ENCODE data around the gene ZNF799. TPM values are rescaled to one million over a fixed set of nuclear protein-coding genes. Genes with fewer than 3 reads are reported as not detected.
A peak's percentile ranks its signal among the peaks of the same experiment; 100 is the strongest.
"Not testable (repeated sequence)": the region's sequence is repeated elsewhere in the genome, so short reads cannot be mapped to it uniquely, and the experiment has no call there.

The ZNF799 gene
- total and polyA plus RNA-seq, 2 donors, result 7.3 to 8.0 TPM

DNA sequence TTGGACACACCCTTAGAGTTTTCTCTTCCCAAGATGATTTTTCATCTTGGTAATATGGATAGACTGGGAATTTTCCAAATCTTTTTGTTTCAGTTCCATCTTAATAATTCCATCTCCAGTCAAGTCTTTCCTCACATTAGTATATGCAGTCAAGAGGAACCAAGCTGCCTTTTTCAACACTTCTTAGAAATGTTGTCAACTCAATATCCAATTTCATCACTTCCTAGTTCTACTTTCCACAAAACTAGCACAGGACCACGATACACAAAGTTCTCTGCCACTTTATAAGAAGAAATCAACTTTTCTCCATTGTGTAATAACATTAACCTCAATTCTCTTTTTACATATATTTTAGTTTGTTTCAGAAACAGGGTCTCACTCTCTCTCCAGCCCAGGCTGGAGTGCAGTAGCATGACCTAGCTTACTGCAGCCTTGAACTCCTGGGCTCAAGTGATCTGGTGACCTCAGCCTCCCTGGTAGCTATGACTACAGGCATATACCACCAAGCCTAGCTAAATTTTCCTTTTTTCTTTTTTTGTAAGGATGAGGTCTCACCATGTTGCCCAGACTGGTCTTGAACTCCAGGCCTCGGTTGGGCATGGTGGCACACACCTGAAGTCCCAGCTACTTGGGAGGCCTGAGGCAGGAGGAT is 24.3 kb upstream of the ZNF799 start:
- H3K4me1 ChIP-seq (ENCODE audit: control insufficient read depth in 2 of 2, insufficient read depth in 2 of 2, low read length in 2 of 2), result no peaks in the 10 kb centered on the region
- WGBS, result 98% methylated on average over 2 of the region's 2 CpGs
- H3K4me3 ChIP-seq (ENCODE audit: low read length in 2 of 2), result no peak overlapping the region
- H3K27me3 ChIP-seq (ENCODE audit: control insufficient read depth in 2 of 2, insufficient read depth in 1 of 2, low read length in 1 of 2), result no peaks in the 10 kb centered on the region
- H3K27ac ChIP-seq (ENCODE audit: low read depth in 1 of 2, low read length in 1 of 2), result no peak overlapping the region
- H3K36me3 ChIP-seq (ENCODE audit: control insufficient read depth in 2 of 2, insufficient read depth in 2 of 2, low read length in 1 of 2), result peaks cover 2 to 8% of the 10 kb centered on the region in 2 donors
- peaks cover 0 to 29% of the 10 kb centered on the region in 2 donors for H3K9me3 ChIP-seq (ENCODE audit: control insufficient read depth in 2 of 2, insufficient read depth in 1 of 2, low read length in 1 of 2)
- DNase-seq (ENCODE audit: low read depth in 6 of 9, low spot score in 9 of 9), result no peak

DNA sequence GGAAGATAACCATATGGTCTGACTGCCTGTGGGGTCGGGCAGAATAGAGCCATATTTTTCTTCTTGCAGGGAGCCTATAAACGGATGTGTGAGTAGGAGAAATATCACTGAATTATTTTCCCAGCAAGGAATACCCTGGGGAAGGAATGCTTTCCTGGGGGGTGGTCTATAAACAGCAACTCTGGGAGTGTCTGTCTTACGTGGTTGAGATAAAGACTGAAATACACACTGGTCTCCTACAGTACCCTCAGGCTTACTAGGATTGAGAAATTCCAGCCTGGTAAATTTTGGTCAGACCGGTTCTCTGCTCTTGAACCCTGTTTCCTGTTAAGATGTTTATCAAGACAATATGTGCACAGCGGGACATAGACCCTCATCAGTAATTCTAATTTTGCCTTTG is 16.2 kb upstream of the ZNF799 start:
- not testable (repeated sequence) for H3K4me3 ChIP-seq (ENCODE audit: low read length in 2 of 2); H3K27ac ChIP-seq (ENCODE audit: low read depth in 1 of 2, low read length in 1 of 2); DNase-seq (ENCODE audit: low read depth in 6 of 9, low spot score in 9 of 9); H3K4me1 ChIP-seq (ENCODE audit: control insufficient read depth in 2 of 2, insufficient read depth in 2 of 2, low read length in 2 of 2); H3K36me3 ChIP-seq (ENCODE audit: control insufficient read depth in 2 of 2, insufficient read depth in 2 of 2, low read length in 1 of 2); H3K27me3 ChIP-seq (ENCODE audit: control insufficient read depth in 2 of 2, insufficient read depth in 1 of 2, low read length in 1 of 2)
- WGBS, result over 99% methylated on average over 5 of the region's 5 CpGs
- peaks cover 4 to 23% of the 10 kb centered on the region in 2 donors for H3K9me3 ChIP-seq (ENCODE audit: control insufficient read depth in 2 of 2, insufficient read depth in 1 of 2, low read length in 1 of 2)

DNA sequence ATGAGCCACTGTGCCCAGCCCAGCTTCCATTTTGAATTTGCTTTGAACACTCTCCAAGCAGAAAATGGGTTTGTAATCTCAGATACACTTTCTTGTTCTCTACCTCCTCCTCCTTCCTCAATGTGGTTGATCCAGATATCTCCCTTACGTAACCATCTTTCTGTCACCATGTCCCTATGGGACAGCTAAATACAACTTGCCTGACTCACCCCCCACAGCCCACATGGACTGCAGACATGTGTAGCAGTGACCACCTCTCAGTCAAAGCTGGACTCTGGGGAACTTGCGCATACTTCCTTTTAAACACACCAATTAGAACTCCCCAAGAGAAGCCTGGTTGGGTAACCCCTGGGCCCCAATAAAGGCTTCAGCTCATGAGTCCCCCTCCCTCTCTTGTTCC is 10.8 kb upstream of the ZNF799 start:
- Histone ChIP-seq H3K36me3 (ENCODE audit: control insufficient read depth in 2 of 2, insufficient read depth in 2 of 2, low read length in 1 of 2) (no peaks in the 10 kb centered on the region), H3K9me3 (ENCODE audit: control insufficient read depth in 2 of 2, insufficient read depth in 1 of 2, low read length in 1 of 2) (peaks cover 7 to 13% of the 10 kb centered on the region in 2 donors), H3K4me1 (ENCODE audit: control insufficient read depth in 2 of 2, insufficient read depth in 2 of 2, low read length in 2 of 2) (no peaks in the 10 kb centered on the region), H3K4me3 (ENCODE audit: low read length in 2 of 2) (no peak overlapping the region), H3K27ac (ENCODE audit: low read depth in 1 of 2, low read length in 1 of 2) (no peak overlapping the region), H3K27me3 (ENCODE audit: control insufficient read depth in 2 of 2, insufficient read depth in 1 of 2, low read length in 1 of 2) (no peaks in the 10 kb centered on the region)
- 99% methylated on average over 2 of the region's 2 CpGs for WGBS
- no peak for DNase-seq (ENCODE audit: low read depth in 6 of 9, low spot score in 9 of 9)

DNA sequence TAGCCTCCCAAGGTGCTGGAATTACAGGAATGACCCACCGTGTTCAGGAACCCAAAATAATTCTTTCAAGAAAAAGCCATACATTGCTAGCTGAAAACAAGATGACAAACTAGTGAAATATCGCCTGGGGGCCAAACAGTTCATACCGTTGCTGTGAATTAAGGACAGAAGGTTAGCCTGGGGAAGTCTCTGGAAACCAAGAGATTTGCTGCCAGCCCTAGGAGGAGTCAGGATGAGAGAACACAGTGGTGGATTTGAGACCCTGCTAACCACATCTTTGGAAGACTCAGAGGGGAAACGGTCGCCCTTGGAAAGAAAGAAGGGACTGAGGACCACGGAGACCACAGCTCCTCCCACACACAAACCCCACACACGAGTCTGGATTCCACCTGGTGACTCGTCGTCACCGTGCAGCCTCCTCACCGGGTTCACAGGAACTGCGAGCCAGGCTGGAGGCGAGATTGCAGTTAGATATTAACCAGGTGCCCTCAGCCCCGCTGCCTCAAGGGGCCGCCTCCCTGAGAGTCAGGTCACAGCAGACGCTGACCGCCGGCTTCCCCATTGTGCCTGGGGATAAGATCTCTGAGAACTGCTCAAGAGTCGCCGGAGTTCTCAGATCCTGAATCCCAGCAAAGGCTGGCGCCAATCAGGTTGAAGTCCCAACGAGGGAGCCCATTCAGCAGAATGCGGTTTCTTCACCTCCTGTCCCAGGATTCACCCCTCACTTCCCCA is 1.0 kb downstream of the ZNF799 start:
- H3K4me1 ChIP-seq (ENCODE audit: control insufficient read depth in 2 of 2, insufficient read depth in 2 of 2, low read length in 2 of 2); H3K27me3 ChIP-seq (ENCODE audit: control insufficient read depth in 2 of 2, insufficient read depth in 1 of 2, low read length in 1 of 2); H3K36me3 ChIP-seq (ENCODE audit: control insufficient read depth in 2 of 2, insufficient read depth in 2 of 2, low read length in 1 of 2): not testable (repeated sequence)
- Histone ChIP-seq H3K4me3 (ENCODE audit: low read length in 2 of 2) (peak overlapping the region; percentile 90 to 91), H3K9me3 (ENCODE audit: control insufficient read depth in 2 of 2, insufficient read depth in 1 of 2, low read length in 1 of 2) (peaks cover 0 to 11% of the 10 kb centered on the region in 2 donors), H3K27ac (ENCODE audit: low read depth in 1 of 2, low read length in 1 of 2) (peak overlapping the region in 1 of 2 donors; percentile 51)
- WGBS, result 3% methylated on average over 23 of the region's 23 CpGs
- peak in 5 of 9 donors; percentile 1 to 35 (median 6) for DNase-seq (ENCODE audit: low read depth in 6 of 9, low spot score in 9 of 9)

DNA sequence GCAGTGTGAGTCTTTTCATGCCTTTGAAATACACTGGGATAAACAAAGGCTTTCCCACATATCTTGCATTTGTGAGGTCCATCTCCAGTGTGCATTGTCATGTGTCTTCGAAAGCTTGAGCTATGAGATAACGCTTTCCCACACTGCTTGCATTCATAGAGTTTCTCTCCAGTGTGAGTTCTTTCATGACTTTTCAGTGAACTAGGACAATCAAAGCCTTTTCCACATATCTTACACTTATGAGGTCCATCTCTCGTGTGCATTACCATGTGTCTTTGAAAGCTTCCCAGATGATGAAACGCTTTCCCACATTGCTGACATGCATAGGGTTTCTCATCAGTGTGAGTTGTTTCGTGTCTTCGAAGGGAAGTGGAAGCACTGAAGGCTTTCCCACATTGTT is 9.9 kb downstream of the ZNF799 start:
- H3K36me3 ChIP-seq (ENCODE audit: control insufficient read depth in 2 of 2, insufficient read depth in 2 of 2, low read length in 1 of 2), result peaks cover 14 to 15% of the 10 kb centered on the region in 2 donors

DNA sequence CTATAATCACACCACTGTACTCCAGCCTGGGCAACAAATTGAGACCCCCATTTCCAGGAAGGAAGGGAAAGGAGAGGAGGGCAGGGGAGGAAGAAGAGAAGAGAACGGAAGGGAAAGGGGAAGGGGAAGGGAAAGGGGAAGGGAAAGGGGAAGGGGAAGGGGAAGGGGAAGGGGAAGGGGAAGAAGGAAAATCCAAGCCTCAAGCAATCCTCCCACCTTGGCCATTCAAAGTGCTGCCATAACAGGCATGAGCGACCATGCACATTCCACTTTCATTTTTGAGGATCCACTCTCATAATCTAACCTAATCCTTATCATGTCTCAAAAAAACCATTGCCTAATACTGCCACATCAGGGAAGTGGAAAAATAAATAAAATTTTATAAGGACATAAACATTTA is 14.7 kb downstream of the ZNF799 start:
- not testable (repeated sequence) for H3K27ac ChIP-seq (ENCODE audit: low read depth in 1 of 2, low read length in 1 of 2); DNase-seq (ENCODE audit: low read depth in 6 of 9, low spot score in 9 of 9); H3K27me3 ChIP-seq (ENCODE audit: control insufficient read depth in 2 of 2, insufficient read depth in 1 of 2, low read length in 1 of 2); H3K4me3 ChIP-seq (ENCODE audit: low read length in 2 of 2); H3K36me3 ChIP-seq (ENCODE audit: control insufficient read depth in 2 of 2, insufficient read depth in 2 of 2, low read length in 1 of 2); H3K4me1 ChIP-seq (ENCODE audit: control insufficient read depth in 2 of 2, insufficient read depth in 2 of 2, low read length in 2 of 2); H3K9me3 ChIP-seq (ENCODE audit: control insufficient read depth in 2 of 2, insufficient read depth in 1 of 2, low read length in 1 of 2)
- 93% methylated on average over 2 of the region's 2 CpGs for WGBS

More for the DNA sequence above, 9.9 kb downstream of the ZNF799 start:
- DNase-seq (ENCODE audit: low read depth in 6 of 9, low spot score in 9 of 9); H3K27me3 ChIP-seq (ENCODE audit: control insufficient read depth in 2 of 2, insufficient read depth in 1 of 2, low read length in 1 of 2); H3K27ac ChIP-seq (ENCODE audit: low read depth in 1 of 2, low read length in 1 of 2); H3K4me3 ChIP-seq (ENCODE audit: low read length in 2 of 2); H3K9me3 ChIP-seq (ENCODE audit: control insufficient read depth in 2 of 2, insufficient read depth in 1 of 2, low read length in 1 of 2); H3K4me1 ChIP-seq (ENCODE audit: control insufficient read depth in 2 of 2, insufficient read depth in 2 of 2, low read length in 2 of 2): not testable (repeated sequence)
- 98% methylated on average over 6 of the region's 6 CpGs for WGBS

DNA sequence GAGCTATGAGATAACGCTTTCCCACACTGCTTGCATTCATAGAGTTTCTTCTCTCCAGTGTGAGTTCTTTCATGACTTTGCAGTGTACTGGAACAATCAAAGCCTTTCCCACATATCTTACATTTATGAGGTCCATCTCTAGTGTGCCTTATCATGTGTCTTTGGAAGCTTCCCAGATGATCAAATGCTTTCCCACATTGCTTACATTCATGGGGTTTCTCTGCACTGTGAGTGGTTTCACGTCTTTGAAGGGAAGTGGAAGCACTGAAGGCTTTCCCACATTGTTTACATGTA is 20.7 kb downstream of the ZNF799 start:
- Histone ChIP-seq H3K4me3 (ENCODE audit: low read length in 2 of 2) (no peak overlapping the region), H3K27ac (ENCODE audit: low read depth in 1 of 2, low read length in 1 of 2) (no peak overlapping the region), H3K9me3 (ENCODE audit: control insufficient read depth in 2 of 2, insufficient read depth in 1 of 2, low read length in 1 of 2) (peaks cover 0 to 10% of the 10 kb centered on the region in 2 donors), H3K27me3 (ENCODE audit: control insufficient read depth in 2 of 2, insufficient read depth in 1 of 2, low read length in 1 of 2) (no peaks in the 10 kb centered on the region), H3K4me1 (ENCODE audit: control insufficient read depth in 2 of 2, insufficient read depth in 2 of 2, low read length in 2 of 2) (no peaks in the 10 kb centered on the region), H3K36me3 (ENCODE audit: control insufficient read depth in 2 of 2, insufficient read depth in 2 of 2, low read length in 1 of 2) (no peaks in the 10 kb centered on the region)
- WGBS, result 49% methylated on average over 2 of the region's 2 CpGs
- no peak for DNase-seq (ENCODE audit: low read depth in 6 of 9, low spot score in 9 of 9)

DNA sequence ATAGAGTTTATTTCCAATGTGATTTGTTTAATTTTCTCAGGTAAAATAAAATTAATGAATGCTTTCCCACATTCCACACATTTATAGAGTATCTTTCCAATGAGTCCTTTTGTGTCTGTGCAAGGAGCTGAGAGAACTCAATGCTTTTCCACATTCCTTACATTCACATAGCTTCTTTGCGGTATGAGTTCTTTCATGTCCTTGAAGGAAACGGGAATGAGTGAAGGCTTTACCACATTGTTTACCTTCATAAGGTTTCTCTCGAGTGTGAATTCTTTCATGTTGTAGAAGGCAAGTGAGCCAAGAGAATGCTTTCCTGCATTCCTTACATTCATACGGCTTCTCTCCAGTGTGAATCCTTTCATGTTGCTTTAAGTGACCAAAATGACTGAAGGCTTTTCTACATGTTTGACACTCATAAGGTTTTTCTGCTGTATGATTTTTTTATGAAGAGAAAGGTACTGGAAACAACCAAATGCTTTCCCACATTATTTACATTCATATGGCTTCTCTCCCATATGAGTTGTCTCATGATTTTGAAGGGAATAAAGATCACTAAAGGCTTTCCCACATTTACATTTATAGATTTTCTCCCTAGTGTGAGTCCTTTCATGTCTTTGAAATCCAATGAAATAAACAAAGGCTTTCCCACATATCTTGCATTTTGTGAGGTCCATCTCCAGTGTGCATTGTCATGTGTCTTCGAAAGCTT is 21.2 kb downstream of the ZNF799 start:
- H3K27me3 ChIP-seq (ENCODE audit: control insufficient read depth in 2 of 2, insufficient read depth in 1 of 2, low read length in 1 of 2), result no peaks in the 10 kb centered on the region
- no peak overlapping the region for H3K4me3 ChIP-seq (ENCODE audit: low read length in 2 of 2)
- no peak overlapping the region for H3K27ac ChIP-seq (ENCODE audit: low read depth in 1 of 2, low read length in 1 of 2)
- DNase-seq (ENCODE audit: low read depth in 6 of 9, low spot score in 9 of 9), result no peak
- H3K36me3 ChIP-seq (ENCODE audit: control insufficient read depth in 2 of 2, insufficient read depth in 2 of 2, low read length in 1 of 2), result no peaks in the 10 kb centered on the region
- H3K9me3 ChIP-seq (ENCODE audit: control insufficient read depth in 2 of 2, insufficient read depth in 1 of 2, low read length in 1 of 2), result peaks cover 0 to 10% of the 10 kb centered on the region in 2 donors
- H3K4me1 ChIP-seq (ENCODE audit: control insufficient read depth in 2 of 2, insufficient read depth in 2 of 2, low read length in 2 of 2), result no peaks in the 10 kb centered on the region
- WGBS, result 94% methylated on average over 5 of the region's 5 CpGs

DNA sequence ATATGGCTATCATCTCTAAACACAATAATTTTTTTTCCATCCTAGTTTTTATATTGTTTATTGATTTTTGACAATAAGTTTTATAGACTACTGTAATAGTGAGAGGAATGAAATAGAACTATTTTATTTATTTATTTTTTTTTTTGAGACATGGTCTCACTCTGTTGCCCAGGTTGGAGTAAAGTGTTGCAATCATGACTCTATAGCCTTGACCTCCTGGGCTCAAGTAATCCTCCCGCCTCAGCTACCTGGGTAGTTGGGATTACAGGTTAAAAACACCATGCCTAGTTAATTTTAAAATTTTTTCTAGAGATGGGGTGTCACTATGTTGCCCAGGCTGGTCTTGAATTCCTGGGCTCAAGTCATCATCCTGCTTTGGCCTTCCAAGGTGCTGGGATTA is 27.0 kb downstream of the ZNF799 start:
- no peak for DNase-seq (ENCODE audit: low read depth in 6 of 9, low spot score in 9 of 9)
- Histone ChIP-seq H3K36me3 (ENCODE audit: control insufficient read depth in 2 of 2, insufficient read depth in 2 of 2, low read length in 1 of 2) (no peaks in the 10 kb centered on the region), H3K4me1 (ENCODE audit: control insufficient read depth in 2 of 2, insufficient read depth in 2 of 2, low read length in 2 of 2) (no peaks in the 10 kb centered on the region), H3K4me3 (ENCODE audit: low read length in 2 of 2) (no peak overlapping the region), H3K27ac (ENCODE audit: low read depth in 1 of 2, low read length in 1 of 2) (no peak overlapping the region), H3K9me3 (ENCODE audit: control insufficient read depth in 2 of 2, insufficient read depth in 1 of 2, low read length in 1 of 2) (peaks cover 0 to 10% of the 10 kb centered on the region in 2 donors), H3K27me3 (ENCODE audit: control insufficient read depth in 2 of 2, insufficient read depth in 1 of 2, low read length in 1 of 2) (no peaks in the 10 kb centered on the region)
- 90% methylated on average over 1 of the region's 1 CpG for WGBS

All from thymus (tissue), 11 donors.